HUES6 (cell line): Measurements from ENCODE around the gene SYNDIG1.
"Not testable (repeated sequence)": the region's sequence is repeated elsewhere in the genome, so short reads cannot be mapped to it uniquely, and the experiment has no call there.

Source experiments
- H3K27ac ChIP-seq: 2 replicates; pipeline ENCODE4 v1.7.0; 2013; ENCODE audit warnings: low read depth, mild to moderate bottlenecking, low read length, inconsistent platforms
- H3K27me3 ChIP-seq: 2 replicates; pipeline ENCODE4 v1.6.1; 2013; ENCODE audit warnings: low read length; ENCODE audit not compliant: control insufficient read depth, insufficient read depth
- H3K36me3 ChIP-seq: 2 replicates; pipeline ENCODE4 v1.6.1; 2013; ENCODE audit warnings: low read length; ENCODE audit not compliant: control insufficient read depth, insufficient read depth
- H3K4me1 ChIP-seq: 2 replicates; pipeline ENCODE4 v1.6.1; 2013; ENCODE audit warnings: low read length; ENCODE audit not compliant: control insufficient read depth, insufficient read depth
- H3K4me3 ChIP-seq: 2 replicates; pipeline ENCODE4 v1.5.1; 2013; ENCODE audit warnings: low read depth, low read length
- H3K9ac ChIP-seq: one replicate; pipeline ENCODE4 v1.6.1; 2013; ENCODE audit warnings: mild to moderate bottlenecking, low read length
- H3K9me3 ChIP-seq: 2 replicates; pipeline ENCODE4 v1.6.1; 2013; ENCODE audit warnings: low read depth, low read length; ENCODE audit not compliant: control insufficient read depth, insufficient read depth

SYNDIG1 gene

DNA sequence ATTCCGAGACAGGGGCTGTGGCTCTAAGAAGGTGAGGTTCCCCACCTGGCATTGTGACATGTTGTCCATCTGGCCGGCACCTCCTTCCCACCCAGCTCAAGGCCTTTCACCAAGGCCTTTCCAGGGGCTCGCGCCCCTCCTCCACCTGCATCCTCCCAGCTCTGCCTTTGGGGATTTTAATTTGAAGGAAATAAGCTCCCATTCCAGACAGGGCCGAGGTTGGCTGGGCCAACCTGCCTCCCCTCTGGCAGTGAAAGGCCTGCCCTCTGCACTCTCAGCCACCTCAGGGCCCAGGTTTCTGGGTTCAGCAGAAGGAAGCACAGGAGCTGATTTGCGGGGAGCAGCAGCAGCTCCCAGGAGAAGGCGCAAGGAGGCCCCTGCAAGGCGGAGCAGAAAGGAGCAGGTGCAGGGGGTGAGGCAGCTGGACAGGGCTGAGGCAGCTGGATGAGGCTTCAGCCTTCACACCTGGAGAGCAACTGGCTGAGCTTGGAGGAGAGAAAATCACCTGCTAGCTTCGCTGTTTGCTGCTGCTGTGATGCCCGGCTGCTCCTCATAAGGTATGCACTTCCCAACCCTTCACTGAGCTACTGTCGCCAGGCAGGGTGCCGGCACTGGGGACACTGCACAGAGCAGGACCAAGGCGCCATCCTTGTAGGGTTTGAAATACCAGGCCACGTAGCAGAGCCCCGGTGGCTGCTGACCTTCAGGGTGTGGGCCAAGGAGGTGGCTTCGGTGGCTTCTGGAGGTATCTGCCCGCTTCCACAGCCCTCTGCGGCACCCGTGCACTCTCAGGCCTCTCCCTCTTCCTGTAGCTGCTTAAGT is 147.0 kb downstream of the SYNDIG1 start:
- H3K9me3 ChIP-seq, result no peaks in the 10 kb centered on the region
- H3K27ac ChIP-seq, result no peak overlapping the region
- no peak overlapping the region for H3K9ac ChIP-seq
- no peak overlapping the region for H3K4me3 ChIP-seq
- H3K4me1 ChIP-seq, result no peaks in the 10 kb centered on the region
- no peaks in the 10 kb centered on the region for H3K36me3 ChIP-seq
- H3K27me3 ChIP-seq, result no peaks in the 10 kb centered on the region

GRCh38 chr20:24617080-24617432 is 147.6 kb downstream of the SYNDIG1 start:
- Histone ChIP-seq H3K27me3 (no peaks in the 10 kb centered on the region), H3K4me3 (no peak overlapping the region), H3K9me3 (no peaks in the 10 kb centered on the region), H3K9ac (no peak overlapping the region), H3K4me1 (no peaks in the 10 kb centered on the region), H3K36me3 (no peaks in the 10 kb centered on the region), H3K27ac (no peak overlapping the region)

DNA sequence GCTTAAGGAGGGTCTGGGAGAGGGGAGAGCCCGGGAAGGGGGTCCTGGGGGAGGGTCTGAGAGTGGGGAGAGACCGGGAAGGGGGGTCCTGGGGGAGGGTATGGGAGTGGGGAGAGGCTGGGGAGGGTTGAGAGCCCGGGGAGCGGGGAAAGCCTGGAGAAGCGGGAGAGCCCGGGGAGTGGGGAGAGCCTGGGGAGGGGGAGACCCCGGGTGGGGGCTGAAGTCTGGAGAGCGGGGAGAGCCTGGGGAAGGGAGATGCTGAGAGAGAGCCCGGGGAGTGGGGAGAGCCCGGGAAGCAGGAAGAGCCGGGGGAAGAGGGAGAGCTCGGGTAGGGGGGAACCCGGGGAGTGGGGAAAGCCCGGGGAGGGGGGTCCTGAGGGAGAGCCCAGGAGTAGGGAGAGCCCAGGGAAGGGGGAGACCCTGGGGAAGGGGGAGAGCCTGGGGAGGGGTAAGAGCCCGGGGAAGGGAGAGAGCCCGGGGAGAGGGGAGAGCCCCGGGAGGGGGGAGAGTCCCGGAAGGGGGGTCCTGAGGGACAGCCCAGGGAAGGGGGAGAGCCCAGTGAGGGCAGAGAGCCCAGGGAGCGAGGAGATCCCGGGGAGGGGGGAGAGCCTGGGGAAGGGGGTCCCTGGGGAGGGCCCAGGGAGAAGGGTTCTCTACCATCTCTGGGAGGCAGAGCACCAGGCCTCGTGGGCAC is 148.5 kb downstream of the SYNDIG1 start:
- H3K27ac ChIP-seq, result no peak overlapping the region
- no peaks in the 10 kb centered on the region for H3K27me3 ChIP-seq
- H3K9me3 ChIP-seq, result no peaks in the 10 kb centered on the region
- H3K4me3 ChIP-seq, result no peak overlapping the region
- no peaks in the 10 kb centered on the region for H3K4me1 ChIP-seq
- no peak overlapping the region for H3K9ac ChIP-seq
- no peaks in the 10 kb centered on the region for H3K36me3 ChIP-seq

GRCh38 chr20:24618739-24619138 is 149.3 kb downstream of the SYNDIG1 start:
- Histone ChIP-seq H3K4me1 (no peaks in the 10 kb centered on the region), H3K4me3 (no peak overlapping the region), H3K36me3 (no peaks in the 10 kb centered on the region), H3K27ac (no peak overlapping the region), H3K27me3 (no peaks in the 10 kb centered on the region), H3K9ac (no peak overlapping the region), H3K9me3 (no peaks in the 10 kb centered on the region)

DNA sequence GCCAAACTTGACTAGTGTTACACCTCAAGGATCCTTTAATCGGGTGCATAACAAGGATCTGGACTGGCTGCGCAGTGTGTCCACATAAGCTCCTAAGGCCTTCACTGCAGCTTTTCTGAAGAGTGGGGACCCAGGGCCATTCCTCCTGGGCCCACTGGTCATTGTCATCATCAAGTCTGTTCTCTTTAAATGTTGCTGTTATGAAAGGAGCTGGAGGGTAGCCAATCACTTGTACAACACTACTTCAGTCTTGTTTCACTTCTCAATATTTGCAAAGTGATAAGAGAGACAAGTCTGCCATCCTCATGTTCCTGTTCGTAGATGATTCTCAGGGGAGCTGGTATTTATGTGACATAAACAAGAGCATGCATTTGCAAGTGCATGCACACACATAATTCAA is 149.8 kb downstream of the SYNDIG1 start:
- H3K4me1 ChIP-seq, result no peaks in the 10 kb centered on the region
- no peaks in the 10 kb centered on the region for H3K27me3 ChIP-seq
- peaks cover 3% of the 10 kb centered on the region; the same call in 1 of the 2 replicates for H3K9me3 ChIP-seq
- H3K27ac ChIP-seq, result no peak overlapping the region
- H3K4me3 ChIP-seq, result no peak overlapping the region
- H3K9ac ChIP-seq, result no peak overlapping the region
- H3K36me3 ChIP-seq, result no peaks in the 10 kb centered on the region

- Histone ChIP-seq H3K36me3 (no peaks in the 10 kb centered on the region), H3K27me3 (no peaks in the 10 kb centered on the region), H3K4me1 (no peaks in the 10 kb centered on the region), H3K9me3 (peaks cover 6% of the 10 kb centered on the region; the same call in 1 of the 2 replicates), H3K27ac (no peak overlapping the region), H3K4me3 (no peak overlapping the region), H3K9ac (no peak overlapping the region)
These were observed 151.6 kb downstream of the SYNDIG1 start for GRCh38 chr20:24620937-24621519.

DNA sequence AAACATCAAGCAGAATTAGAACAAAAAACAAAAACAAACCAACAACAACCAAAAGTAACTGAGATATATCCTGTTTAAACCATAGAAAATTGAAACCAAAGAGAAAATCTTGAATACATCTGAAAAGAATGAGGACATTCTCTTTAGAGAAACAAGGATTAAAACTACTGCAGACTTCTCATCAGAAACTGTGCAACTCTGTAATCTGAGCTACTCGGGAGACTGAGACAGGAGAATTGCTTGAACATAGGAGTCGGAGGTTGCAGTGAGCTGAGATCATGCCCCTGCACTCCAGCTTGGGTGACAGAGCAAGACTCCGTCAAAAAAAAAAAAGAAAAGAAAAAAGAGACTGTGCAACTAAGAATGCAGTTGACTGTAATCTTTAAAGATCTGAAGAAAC is 153.4 kb downstream of the SYNDIG1 start:
- Histone ChIP-seq H3K27me3 (no peaks in the 10 kb centered on the region), H3K36me3 (no peaks in the 10 kb centered on the region), H3K4me1 (no peaks in the 10 kb centered on the region)

GRCh38 chr20:24626141-24626540 is 156.7 kb downstream of the SYNDIG1 start:
- not testable (repeated sequence) for H3K4me1 ChIP-seq, H3K36me3 ChIP-seq, H3K9me3 ChIP-seq, H3K4me3 ChIP-seq, H3K27me3 ChIP-seq, H3K27ac ChIP-seq, H3K9ac ChIP-seq

More for the DNA sequence above, 153.4 kb downstream of the SYNDIG1 start:
- no peak overlapping the region for H3K4me3 ChIP-seq
- H3K9me3 ChIP-seq, result peaks cover 9% of the 10 kb centered on the region; the same call in 1 of the 2 replicates
- H3K9ac ChIP-seq, result no peak overlapping the region
- no peak overlapping the region for H3K27ac ChIP-seq

GRCh38 chr20:24627291-24627690 is 157.9 kb downstream of the SYNDIG1 start:
- Histone ChIP-seq H3K4me1 (no peaks in the 10 kb centered on the region), H3K27me3 (no peaks in the 10 kb centered on the region), H3K9ac (no peak overlapping the region), H3K36me3 (no peaks in the 10 kb centered on the region), H3K9me3 (peaks cover 9% of the 10 kb centered on the region; the same call in 1 of the 2 replicates), H3K4me3 (no peak overlapping the region), H3K27ac (no peak overlapping the region)

- Histone ChIP-seq H3K27ac (no peak overlapping the region), H3K36me3 (no peaks in the 10 kb centered on the region), H3K4me3 (no peak overlapping the region), H3K27me3 (no peaks in the 10 kb centered on the region), H3K9me3 (peaks cover 9% of the 10 kb centered on the region; the same call in 1 of the 2 replicates), H3K9ac (no peak overlapping the region), H3K4me1 (no peaks in the 10 kb centered on the region)
These were observed 158.5 kb downstream of the SYNDIG1 start for GRCh38 chr20:24627926-24628325.

DNA sequence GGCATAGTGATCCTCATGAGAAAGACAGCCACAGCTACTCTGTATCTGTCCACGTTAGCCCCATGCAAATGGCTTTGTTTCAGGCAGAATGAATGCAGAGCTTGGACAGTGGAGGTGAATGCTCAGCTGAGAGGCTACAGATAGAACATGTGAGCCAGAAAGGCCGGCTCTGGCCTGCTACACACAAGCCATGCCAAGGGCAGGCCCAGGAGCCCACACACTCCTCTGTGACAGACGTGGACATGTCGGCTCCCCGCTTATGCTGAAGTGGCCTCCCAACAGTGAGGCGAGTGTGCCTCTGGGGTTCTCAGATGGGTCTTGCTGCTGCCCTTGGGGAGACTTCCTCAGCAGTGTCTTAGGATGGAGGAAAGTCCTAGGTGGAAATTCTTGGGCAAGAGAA is 159.6 kb downstream of the SYNDIG1 start:
- Histone ChIP-seq H3K9ac (no peak overlapping the region), H3K9me3 (peaks cover 7% of the 10 kb centered on the region; the same call in 1 of the 2 replicates), H3K4me1 (peaks cover 2% of the 10 kb centered on the region; the same call in 1 of the 2 replicates), H3K27me3 (no peaks in the 10 kb centered on the region), H3K4me3 (no peak overlapping the region), H3K27ac (no peak overlapping the region), H3K36me3 (no peaks in the 10 kb centered on the region)
